GM12801 (cell line): ENCODE results near the gene ZNF556.

ENCODE experiments used
- TF ChIP-seq, protein P1 (sequence below): IDR thresholded peaks from one replicate; pipeline ENCODE4 v1.5.1; 2011; ENCODE audit warnings: control low read depth; ENCODE audit not compliant: insufficient read length; ENCODE audit errors: extremely low read depth

The ZNF556 gene

DNA sequence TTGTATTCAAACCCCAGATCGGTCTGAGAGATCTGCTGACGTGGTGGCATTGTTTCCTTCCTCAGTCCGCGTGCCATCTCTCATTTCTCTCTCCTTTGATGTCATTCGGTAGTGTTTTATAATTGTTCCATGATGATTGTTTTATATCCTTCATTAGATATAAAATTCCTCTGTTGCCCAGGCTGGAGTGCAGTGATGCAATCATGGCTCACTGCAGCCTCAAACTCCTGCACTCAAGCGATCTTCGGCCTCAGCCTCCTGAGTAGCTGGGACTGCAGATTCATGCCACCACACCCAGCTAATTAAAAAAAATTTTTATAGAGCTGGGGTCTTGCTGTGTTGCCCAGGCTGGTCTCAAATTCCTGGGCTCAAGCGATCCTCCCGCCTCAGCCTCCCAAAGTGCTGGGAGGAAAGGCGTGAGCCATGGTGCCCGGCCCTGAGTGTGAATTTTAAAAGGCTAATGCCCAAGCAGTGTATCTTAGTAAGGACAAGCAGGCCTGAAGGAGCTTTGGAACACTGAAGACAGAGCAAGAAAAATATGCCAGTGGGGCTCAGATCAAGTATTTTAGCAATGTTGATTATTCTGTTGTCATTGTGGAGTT, 38.9 kb downstream of the ZNF556 start:
- TF ChIP-seq, protein P1, sequence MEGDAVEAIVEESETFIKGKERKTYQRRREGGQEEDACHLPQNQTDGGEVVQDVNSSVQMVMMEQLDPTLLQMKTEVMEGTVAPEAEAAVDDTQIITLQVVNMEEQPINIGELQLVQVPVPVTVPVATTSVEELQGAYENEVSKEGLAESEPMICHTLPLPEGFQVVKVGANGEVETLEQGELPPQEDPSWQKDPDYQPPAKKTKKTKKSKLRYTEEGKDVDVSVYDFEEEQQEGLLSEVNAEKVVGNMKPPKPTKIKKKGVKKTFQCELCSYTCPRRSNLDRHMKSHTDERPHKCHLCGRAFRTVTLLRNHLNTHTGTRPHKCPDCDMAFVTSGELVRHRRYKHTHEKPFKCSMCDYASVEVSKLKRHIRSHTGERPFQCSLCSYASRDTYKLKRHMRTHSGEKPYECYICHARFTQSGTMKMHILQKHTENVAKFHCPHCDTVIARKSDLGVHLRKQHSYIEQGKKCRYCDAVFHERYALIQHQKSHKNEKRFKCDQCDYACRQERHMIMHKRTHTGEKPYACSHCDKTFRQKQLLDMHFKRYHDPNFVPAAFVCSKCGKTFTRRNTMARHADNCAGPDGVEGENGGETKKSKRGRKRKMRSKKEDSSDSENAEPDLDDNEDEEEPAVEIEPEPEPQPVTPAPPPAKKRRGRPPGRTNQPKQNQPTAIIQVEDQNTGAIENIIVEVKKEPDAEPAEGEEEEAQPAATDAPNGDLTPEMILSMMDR: no peak

DNA sequence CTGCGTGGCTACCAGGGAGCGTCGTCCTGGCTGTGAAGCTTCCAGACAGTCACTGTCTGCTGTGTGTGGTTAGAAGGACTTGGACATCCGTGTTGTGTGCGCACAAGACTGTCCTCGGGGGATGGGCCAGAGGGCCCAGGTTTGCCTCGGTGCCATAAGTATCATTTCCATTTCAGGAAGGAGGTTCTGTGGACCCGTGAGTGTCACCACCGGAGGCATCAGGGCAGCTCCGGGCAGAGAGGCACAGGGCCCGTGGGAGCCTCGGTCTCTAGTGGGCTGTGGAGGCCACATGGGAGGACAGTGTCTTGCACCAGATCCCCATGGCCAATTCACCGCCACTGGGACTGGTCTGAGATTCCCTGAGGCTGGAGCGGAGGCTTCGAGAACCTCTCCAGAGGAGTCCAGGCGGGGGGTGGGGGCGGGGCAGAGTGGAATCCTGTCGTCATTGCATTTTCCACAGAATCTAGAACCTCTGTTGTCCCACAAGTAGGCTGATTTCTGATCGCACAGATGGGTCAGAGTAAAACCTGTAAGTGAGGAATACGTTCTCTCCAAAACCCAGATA, 39.6 kb downstream of the ZNF556 start:
- TF ChIP-seq, protein P1: no peak

DNA sequence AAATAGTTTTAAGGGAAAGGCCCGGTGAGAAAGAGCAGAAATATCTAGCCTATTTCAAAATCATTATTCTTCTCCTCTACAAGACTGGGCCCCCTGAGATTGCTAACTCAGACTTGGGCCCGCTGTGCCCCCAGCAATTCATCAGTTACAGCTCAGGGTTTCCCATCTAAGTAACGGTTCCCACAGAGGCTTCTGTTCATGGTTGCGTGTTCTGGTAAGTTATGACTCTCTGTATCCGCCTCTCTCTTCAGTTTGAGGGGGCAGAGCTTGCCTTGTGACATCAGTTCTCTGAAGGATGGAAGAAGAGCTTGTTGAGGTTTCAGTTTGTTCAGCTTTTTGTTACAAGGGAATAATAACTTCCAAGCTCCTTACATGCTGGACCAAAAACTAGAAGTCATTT, 45.2 kb downstream of the ZNF556 start:
- TF ChIP-seq, protein P1: no peak

DNA sequence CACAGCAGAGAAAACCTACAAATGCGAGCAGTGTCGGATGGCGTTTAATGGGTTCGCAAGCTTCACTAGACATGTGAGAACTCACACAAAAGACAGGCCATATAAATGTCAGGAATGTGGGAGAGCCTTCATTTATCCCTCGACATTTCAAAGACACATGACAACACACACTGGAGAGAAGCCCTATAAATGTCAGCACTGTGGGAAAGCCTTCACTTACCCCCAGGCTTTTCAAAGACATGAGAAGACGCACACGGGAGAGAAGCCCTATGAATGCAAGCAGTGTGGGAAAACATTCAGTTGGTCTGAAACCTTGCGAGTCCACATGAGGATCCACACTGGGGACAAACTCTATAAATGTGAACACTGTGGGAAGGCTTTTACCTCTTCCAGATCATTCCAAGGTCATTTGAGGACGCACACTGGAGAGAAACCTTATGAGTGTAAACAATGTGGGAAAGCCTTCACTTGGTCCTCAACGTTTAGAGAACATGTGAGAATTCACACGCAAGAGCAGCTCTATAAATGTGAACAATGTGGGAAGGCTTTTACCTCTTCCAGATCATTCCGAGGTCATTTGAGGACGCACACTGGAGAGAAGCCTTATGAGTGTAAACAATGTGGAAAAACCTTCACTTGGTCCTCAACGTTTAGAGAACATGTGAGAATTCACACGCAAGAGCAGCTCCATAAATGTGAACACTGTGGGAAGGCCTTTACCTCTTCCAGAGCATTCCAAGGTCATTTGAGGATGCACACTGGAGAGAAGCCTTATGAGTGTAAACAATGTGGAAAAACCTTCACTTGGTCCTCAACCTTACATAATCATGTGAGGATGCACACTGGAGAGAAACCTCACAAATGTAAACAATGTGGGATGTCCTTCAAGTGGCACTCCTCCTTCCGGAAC, 50.4 kb downstream of the ZNF556 start:
- TF ChIP-seq, protein P1: no peak

DNA sequence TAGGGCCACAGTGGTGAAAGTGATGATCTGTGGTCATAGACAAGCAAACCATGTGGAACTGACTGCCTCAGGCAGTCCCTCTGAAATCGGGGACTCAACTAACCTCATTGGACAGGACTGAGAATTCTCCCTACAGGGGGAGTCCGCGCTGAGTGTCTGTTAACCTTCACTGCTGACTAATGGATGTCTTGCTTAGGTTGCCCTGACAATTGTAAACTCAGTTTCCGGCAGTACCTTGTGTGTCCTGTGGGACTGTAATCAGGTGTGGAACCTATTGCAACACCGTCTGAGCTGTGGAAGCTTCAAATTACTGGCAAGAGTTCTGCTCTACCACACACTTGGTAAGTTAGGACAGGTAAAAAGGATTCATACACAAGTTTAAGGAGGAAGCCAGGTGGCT, 55.9 kb downstream of the ZNF556 start:
- TF ChIP-seq, protein P1: no peak

DNA sequence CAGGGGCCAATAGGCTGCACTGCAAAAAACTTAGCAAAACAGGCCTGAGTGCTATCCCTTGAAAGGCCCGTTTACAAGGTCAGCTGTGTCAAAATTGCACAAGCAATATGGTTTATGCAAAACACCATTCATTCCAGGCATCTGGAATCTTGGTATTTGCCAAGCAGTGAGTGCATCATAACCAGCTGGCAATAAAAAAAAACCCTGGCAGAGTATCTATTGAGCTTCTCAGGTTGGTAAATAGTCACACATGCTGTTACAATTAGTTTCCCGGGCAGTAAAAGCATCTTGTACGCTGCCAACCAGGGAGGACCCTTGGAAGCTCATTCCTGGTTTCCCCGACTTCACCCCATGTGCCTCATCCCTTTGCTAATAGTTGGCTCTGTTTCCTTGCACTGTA, 56.4 kb downstream of the ZNF556 start:
- TF ChIP-seq, protein P1: no peak

DNA sequence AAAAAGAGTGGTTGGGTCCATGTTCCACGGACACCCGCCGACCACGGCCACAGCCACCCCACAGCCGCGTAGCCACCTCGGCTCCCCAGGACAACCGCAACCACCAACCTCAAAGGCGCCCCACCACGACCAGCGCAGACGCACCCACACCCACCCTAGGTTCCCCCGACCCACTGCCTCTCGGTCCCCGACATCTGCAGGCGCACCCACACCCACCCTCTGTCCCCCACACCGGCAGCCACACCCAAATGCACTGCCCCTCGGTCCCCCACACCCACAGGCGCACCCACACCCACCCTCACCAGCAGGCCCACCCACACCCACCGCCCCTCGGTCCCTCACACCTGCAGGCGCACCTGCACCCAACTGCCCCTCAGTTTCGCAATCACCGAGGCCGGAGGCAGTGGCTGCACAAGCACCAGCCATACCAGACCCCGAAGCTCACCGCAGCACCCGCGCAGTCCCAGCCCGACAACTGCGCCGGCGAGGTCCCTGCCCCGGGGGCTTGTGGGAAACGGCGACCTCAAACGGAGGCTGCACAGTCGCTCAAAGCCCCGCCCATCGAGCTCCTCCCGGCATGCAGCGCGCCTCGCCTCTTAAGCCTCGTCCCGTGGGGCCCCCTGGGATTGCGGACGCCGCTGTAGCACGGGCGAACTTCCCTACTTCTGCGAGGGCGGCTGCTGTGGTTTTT, 59.4 kb downstream of the ZNF556 start:
- TF ChIP-seq, protein P1: no peak
